ENCODE results near the gene USP48. TPM values are rescaled to one million over a fixed set of nuclear protein-coding genes. Genes with fewer than 3 reads are reported as not detected.

The USP48 gene
- total and polyA plus RNA-seq, 2 of the 13 experiments (the other 11 are each of a cell fraction or from before 2014, with no cell fraction given), result 30.4 to 30.7 TPM

DNA sequence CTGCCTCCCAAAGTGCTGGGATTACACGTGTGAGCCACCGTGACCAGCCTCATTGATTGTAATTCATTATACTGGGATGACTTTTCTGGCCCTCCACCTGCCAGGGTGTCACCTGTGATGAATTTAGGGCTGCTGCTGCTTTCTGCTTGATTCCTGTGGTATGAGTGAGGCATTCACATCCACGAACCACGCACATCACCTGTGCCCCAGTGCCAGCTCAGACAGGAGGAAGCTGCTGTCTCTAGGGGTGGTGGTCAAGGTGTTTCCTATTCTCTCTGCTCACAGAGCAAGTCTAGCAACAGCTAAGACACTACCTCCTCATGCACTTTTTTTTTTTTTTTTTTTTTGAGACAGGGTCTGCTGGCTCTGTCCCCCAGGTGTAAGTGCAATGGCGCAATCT is 16.8 kb upstream of the USP48 start:
- no peaks in the 10 kb centered on the region for H4K20me1 ChIP-seq (ENCODE audit: insufficient read depth, low read length)
- no peak overlapping the region for H3K9ac ChIP-seq (ENCODE audit: insufficient read depth, low read depth, low read length)
- H3K4me3 ChIP-seq (replicated peaks in 1 of 3; ENCODE audit: insufficient read depth in 1 of 3, low read depth in 2 of 3, low read length in 3 of 3), result no peak overlapping the region
- POLR2A ChIA-PET, result no interaction called here
- H3K4me2 ChIP-seq (ENCODE audit: low read depth, low read length), result no peak overlapping the region
- H3K9me3 ChIP-seq (ENCODE audit: low read length), result peaks cover 5% of the 10 kb centered on the region; the same call in 1 of the 2 replicates
- DNase-seq (ENCODE audit: low spot score) (no peak), FAIRE-seq (no peak), ATAC-seq (no peak)
- H3K36me3 ChIP-seq (replicated peaks in 1 of 2; ENCODE audit: control insufficient read depth in 1 of 2, insufficient read depth in 2 of 2, low read length in 2 of 2), result no peaks in the 10 kb centered on the region
- CTCF ChIA-PET (ENCODE audit: low intra/inter-chr PET ratio, low total read pairs), result no interaction called here
- no peak for TF ChIP-seq ZSCAN12 (CRISPR knock-in tag; IDR thresholded peaks at IDR 0.05)
- TF ChIP-seq AKAP8 (CRISPR knock-in tag; IDR thresholded peaks at IDR 0.05), result no peak
- no peak overlapping the region for H3K27ac ChIP-seq (ENCODE audit: extremely low read length, insufficient read depth, low read length)
- in situ Hi-C loops (cut with HindIII; ENCODE audit: extremely low pct_ligation_motif_present, low pct_unique_long_range_greater_than_20kb), result no loop called here
- no peak overlapping the region for H2AFZ ChIP-seq (ENCODE audit: low read length)
- no peaks in the 10 kb centered on the region; a peak in 1 of 5 replicates for H3K27me3 ChIP-seq (ENCODE audit: control insufficient read depth in 1 of 2, insufficient read depth in 2 of 2, low read length in 2 of 2)
- intact Hi-C loops (cut with micrococcal nuclease; ENCODE audit: unreplicated experiment), result no loop called here
- H3K4me1 ChIP-seq (ENCODE audit: insufficient read depth, low read length), result no peaks in the 10 kb centered on the region
- 38% methylated on average over 5 of the region's 5 CpGs for WGBS (ENCODE audit: low lambda C conversion rate)
- no peaks in the 10 kb centered on the region for H3K79me2 ChIP-seq (ENCODE audit: insufficient read depth, low read length)
- no TSS peak for BruUV-seq (replicated peaks)

DNA sequence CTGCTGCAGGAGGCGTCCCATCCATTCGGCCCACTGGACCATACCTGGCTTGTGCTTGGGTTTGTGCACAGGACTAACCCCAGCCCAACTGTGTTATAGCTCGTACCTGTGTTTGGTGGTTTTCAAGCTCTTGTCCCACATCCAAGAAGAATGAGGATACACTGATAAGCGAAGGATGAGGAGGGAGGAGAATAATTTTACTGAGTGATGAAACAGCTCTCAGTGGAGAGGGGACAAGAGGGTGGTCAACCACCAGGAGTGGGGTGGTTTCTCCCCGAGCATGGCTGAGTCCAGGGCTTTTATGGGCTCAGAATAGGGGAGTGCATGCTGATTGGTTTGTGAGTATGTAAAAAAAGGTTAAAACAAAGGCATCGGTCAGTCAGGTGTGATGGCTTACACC is 12.1 kb upstream of the USP48 start:
- peaks cover 5% of the 10 kb centered on the region; the same call in 1 of the 2 replicates for H3K4me1 ChIP-seq (ENCODE audit: insufficient read depth, low read length)
- no TSS peak for BruUV-seq (replicated peaks)
- 41% methylated on average over 6 of the region's 6 CpGs for WGBS (ENCODE audit: low lambda C conversion rate)
- H3K9ac ChIP-seq (ENCODE audit: insufficient read depth, low read depth, low read length), result no peak overlapping the region
- in situ Hi-C loops (cut with HindIII; ENCODE audit: extremely low pct_ligation_motif_present, low pct_unique_long_range_greater_than_20kb) (no loop called here), intact Hi-C loops (cut with micrococcal nuclease; ENCODE audit: unreplicated experiment) (no loop called here)
- H3K79me2 ChIP-seq (ENCODE audit: insufficient read depth, low read length), result no peaks in the 10 kb centered on the region
- H3K27me3 ChIP-seq (ENCODE audit: control insufficient read depth in 1 of 2, insufficient read depth in 2 of 2, low read length in 2 of 2), result no peaks in the 10 kb centered on the region
- no peaks in the 10 kb centered on the region for H4K20me1 ChIP-seq (ENCODE audit: insufficient read depth, low read length)
- ATAC-seq (no peak), DNase-seq (ENCODE audit: low spot score) (no peak), FAIRE-seq (no peak)
- peaks cover 5% of the 10 kb centered on the region; the same call in 1 of the 2 replicates for H3K9me3 ChIP-seq (ENCODE audit: low read length)
- no peak overlapping the region for H3K27ac ChIP-seq (ENCODE audit: extremely low read length, insufficient read depth, low read length)
- CTCF ChIA-PET (ENCODE audit: low intra/inter-chr PET ratio, low total read pairs), result no interaction called here
- no peak overlapping the region for H3K4me2 ChIP-seq (ENCODE audit: low read depth, low read length)
- no peaks in the 10 kb centered on the region for H3K36me3 ChIP-seq (replicated peaks in 1 of 2; ENCODE audit: control insufficient read depth in 1 of 2, insufficient read depth in 2 of 2, low read length in 2 of 2)
- POLR2A ChIA-PET, result no interaction called here
- H3K4me3 ChIP-seq (replicated peaks in 1 of 3; ENCODE audit: insufficient read depth in 1 of 3, low read depth in 2 of 3, low read length in 3 of 3), result no peak overlapping the region
- no peak overlapping the region for H2AFZ ChIP-seq (ENCODE audit: low read length)
- TF ChIP-seq ZNF12 (CRISPR knock-in tag; IDR thresholded peaks at IDR 0.05) (no peak), ZNF569 (CRISPR knock-in tag; IDR thresholded peaks at IDR 0.05; ENCODE audit: borderline replicate concordance) (no peak), SMYD3 (CRISPR knock-in tag; IDR thresholded peaks at IDR 0.05) (no peak), ZMYM4 (CRISPR knock-in tag; IDR thresholded peaks at IDR 0.05) (no peak), PLRG1 (conservative IDR thresholded peaks at IDR 0.05) (no peak), ZBTB38 (CRISPR knock-in tag; IDR thresholded peaks at IDR 0.05) (no peak), AGO1 (IDR thresholded peaks at IDR 0.05; ENCODE audit: low read depth, low read length, poor library complexity, severe bottlenecking) (no peak)
- TF ChIP-seq, protein P1, sequence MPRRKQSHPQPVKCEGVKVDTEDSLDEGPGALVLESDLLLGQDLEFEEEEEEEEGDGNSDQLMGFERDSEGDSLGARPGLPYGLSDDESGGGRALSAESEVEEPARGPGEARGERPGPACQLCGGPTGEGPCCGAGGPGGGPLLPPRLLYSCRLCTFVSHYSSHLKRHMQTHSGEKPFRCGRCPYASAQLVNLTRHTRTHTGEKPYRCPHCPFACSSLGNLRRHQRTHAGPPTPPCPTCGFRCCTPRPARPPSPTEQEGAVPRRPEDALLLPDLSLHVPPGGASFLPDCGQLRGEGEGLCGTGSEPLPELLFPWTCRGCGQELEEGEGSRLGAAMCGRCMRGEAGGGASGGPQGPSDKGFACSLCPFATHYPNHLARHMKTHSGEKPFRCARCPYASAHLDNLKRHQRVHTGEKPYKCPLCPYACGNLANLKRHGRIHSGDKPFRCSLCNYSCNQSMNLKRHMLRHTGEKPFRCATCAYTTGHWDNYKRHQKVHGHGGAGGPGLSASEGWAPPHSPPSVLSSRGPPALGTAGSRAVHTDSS (CRISPR knock-in tag; conservative IDR thresholded peaks at IDR 0.05), result no peak
- TF ChIP-seq, protein P2, sequence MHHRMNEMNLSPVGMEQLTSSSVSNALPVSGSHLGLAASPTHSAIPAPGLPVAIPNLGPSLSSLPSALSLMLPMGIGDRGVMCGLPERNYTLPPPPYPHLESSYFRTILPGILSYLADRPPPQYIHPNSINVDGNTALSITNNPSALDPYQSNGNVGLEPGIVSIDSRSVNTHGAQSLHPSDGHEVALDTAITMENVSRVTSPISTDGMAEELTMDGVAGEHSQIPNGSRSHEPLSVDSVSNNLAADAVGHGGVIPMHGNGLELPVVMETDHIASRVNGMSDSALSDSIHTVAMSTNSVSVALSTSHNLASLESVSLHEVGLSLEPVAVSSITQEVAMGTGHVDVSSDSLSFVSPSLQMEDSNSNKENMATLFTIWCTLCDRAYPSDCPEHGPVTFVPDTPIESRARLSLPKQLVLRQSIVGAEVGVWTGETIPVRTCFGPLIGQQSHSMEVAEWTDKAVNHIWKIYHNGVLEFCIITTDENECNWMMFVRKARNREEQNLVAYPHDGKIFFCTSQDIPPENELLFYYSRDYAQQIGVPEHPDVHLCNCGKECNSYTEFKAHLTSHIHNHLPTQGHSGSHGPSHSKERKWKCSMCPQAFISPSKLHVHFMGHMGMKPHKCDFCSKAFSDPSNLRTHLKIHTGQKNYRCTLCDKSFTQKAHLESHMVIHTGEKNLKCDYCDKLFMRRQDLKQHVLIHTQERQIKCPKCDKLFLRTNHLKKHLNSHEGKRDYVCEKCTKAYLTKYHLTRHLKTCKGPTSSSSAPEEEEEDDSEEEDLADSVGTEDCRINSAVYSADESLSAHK (CRISPR knock-in tag; IDR thresholded peaks at IDR 0.05; ENCODE audit: borderline replicate concordance), result no peak
- TF ChIP-seq, protein P3, sequence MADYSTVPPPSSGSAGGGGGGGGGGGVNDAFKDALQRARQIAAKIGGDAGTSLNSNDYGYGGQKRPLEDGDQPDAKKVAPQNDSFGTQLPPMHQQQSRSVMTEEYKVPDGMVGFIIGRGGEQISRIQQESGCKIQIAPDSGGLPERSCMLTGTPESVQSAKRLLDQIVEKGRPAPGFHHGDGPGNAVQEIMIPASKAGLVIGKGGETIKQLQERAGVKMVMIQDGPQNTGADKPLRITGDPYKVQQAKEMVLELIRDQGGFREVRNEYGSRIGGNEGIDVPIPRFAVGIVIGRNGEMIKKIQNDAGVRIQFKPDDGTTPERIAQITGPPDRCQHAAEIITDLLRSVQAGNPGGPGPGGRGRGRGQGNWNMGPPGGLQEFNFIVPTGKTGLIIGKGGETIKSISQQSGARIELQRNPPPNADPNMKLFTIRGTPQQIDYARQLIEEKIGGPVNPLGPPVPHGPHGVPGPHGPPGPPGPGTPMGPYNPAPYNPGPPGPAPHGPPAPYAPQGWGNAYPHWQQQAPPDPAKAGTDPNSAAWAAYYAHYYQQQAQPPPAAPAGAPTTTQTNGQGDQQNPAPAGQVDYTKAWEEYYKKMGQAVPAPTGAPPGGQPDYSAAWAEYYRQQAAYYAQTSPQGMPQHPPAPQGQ (CRISPR knock-in tag; IDR thresholded peaks at IDR 0.05; ENCODE audit: borderline replicate concordance), result no peak
